SK-N-SH treated with all-trans-retinoic acid at 6 μM for 48 hours (cell line): ENCODE results near the gene RARRES1.

ENCODE experiments used
- ATAC-seq: fragments of 200-7000 bp; cut with Tn5 transposase; 3 replicates; pipeline ENCODE4 v1.9.1; 2020; ENCODE audit warnings: mild to moderate bottlenecking, moderate library complexity
- ARNTL ChIP-seq: fragments of 450-650 bp; formaldehyde crosslinking; IDR thresholded peaks from 2 replicates; pipeline ENCODE4 v1.5.0; 2020; ENCODE audit warnings: low read depth, mild to moderate bottlenecking, moderate library complexity, borderline replicate concordance
- BACH2 ChIP-seq: fragments of 250-450 bp; sonication (Bioruptor Pico); IDR thresholded peaks from 2 replicates; pipeline ENCODE4 v1.9.0; 2021; ENCODE audit warnings: mild to moderate bottlenecking, borderline replicate concordance
- CREB5 ChIP-seq: fragments of 250-450 bp; sonication (Bioruptor Pico); IDR thresholded peaks from 2 replicates; pipeline ENCODE4 v1.5.1; 2020; ENCODE audit warnings: low read depth, mild to moderate bottlenecking, moderate library complexity
- CSDC2 ChIP-seq: fragments of 250-450 bp; sonication (Bioruptor Pico); IDR thresholded peaks from 2 replicates; pipeline ENCODE4 v1.5.0; 2020; ENCODE audit warnings: mild to moderate bottlenecking, moderate library complexity
- CSRNP3 ChIP-seq: fragments of 250-450 bp; sonication (Bioruptor Pico); IDR thresholded peaks from 2 replicates; pipeline ENCODE4 v1.5.1; 2021; ENCODE audit warnings: mild to moderate bottlenecking, moderate library complexity
- ESRRG ChIP-seq: fragments of 250-450 bp; sonication (Bioruptor Pico); IDR thresholded peaks from 2 replicates; pipeline ENCODE4 v1.6.1; 2021; ENCODE audit warnings: mild to moderate bottlenecking
- GLIS3 ChIP-seq: fragments of 250-450 bp; sonication (Bioruptor Pico); IDR thresholded peaks from 2 replicates; pipeline ENCODE4 v1.5.0; 2020; ENCODE audit warnings: mild to moderate bottlenecking, moderate library complexity
- ISL1 ChIP-seq: fragments of 250-450 bp; sonication (Bioruptor Pico); IDR thresholded peaks from 2 replicates; pipeline ENCODE4 v2.1.2; 2022; ENCODE audit warnings: mild to moderate bottlenecking, moderate library complexity
- OSR1 ChIP-seq: fragments of 250-450 bp; sonication (Bioruptor Pico); IDR thresholded peaks from 2 replicates; pipeline ENCODE4 v1.8.0; 2022; ENCODE audit warnings: moderate library complexity, mild to moderate bottlenecking, inconsistent platforms
- POU6F1 ChIP-seq: fragments of 250-450 bp; sonication (Bioruptor Pico); IDR thresholded peaks from 2 replicates; pipeline ENCODE4 v1.8.0; 2021; ENCODE audit warnings: low read depth, mild to moderate bottlenecking, moderate library complexity, borderline replicate concordance
- PPARA ChIP-seq: fragments of 250-450 bp; sonication (Bioruptor Pico); IDR thresholded peaks from 2 replicates; pipeline ENCODE4 v1.5.0; 2020; ENCODE audit warnings: mild to moderate bottlenecking, borderline replicate concordance
- RARB ChIP-seq: fragments of 250-450 bp; sonication (Bioruptor Pico); IDR thresholded peaks from 2 replicates; pipeline ENCODE4 v1.8.0; 2021; ENCODE audit warnings: mild to moderate bottlenecking, moderate library complexity
- SNAI2 ChIP-seq: fragments of 250-450 bp; sonication (Bioruptor Pico); IDR thresholded peaks from 2 replicates; pipeline ENCODE4 v1.5.0; 2020; ENCODE audit warnings: mild to moderate bottlenecking, moderate library complexity
- TCF4 ChIP-seq: fragments of 250-450 bp; sonication (Bioruptor Pico); IDR thresholded peaks from 2 replicates; pipeline ENCODE4 v1.8.0; 2021; ENCODE audit warnings: mild to moderate bottlenecking, moderate library complexity, borderline replicate concordance
- TOX ChIP-seq: fragments of 250-450 bp; sonication (Bioruptor Pico); IDR thresholded peaks from 2 replicates; pipeline ENCODE4 v1.8.0; 2021; ENCODE audit warnings: mild to moderate bottlenecking, moderate library complexity, borderline replicate concordance
- TSHZ2 ChIP-seq: fragments of 250-450 bp; sonication (Bioruptor Pico); IDR thresholded peaks from 2 replicates; pipeline ENCODE4 v1.5.0; 2020; ENCODE audit warnings: mild to moderate bottlenecking, moderate library complexity
- ZC3H10 ChIP-seq: fragments of 250-450 bp; sonication (Bioruptor Pico); IDR thresholded peaks from 2 replicates; pipeline ENCODE4 v1.5.1; 2021; ENCODE audit warnings: mild to moderate bottlenecking, moderate library complexity
- ZFP3 ChIP-seq: fragments of 250-450 bp; sonication (Bioruptor Pico); IDR thresholded peaks from 2 replicates; pipeline ENCODE4 v1.5.0; 2020; ENCODE audit warnings: mild to moderate bottlenecking, moderate library complexity
- ZFP30 ChIP-seq: fragments of 450-650 bp; formaldehyde crosslinking; IDR thresholded peaks from 2 replicates; pipeline ENCODE4 v1.5.0; 2022; ENCODE audit warnings: mild to moderate bottlenecking, moderate library complexity
- ZNF70 ChIP-seq: fragments of 450-650 bp; formaldehyde crosslinking; IDR thresholded peaks from 2 replicates; pipeline ENCODE4 v1.5.0; 2020; ENCODE audit warnings: mild to moderate bottlenecking, moderate library complexity

The RARRES1 gene

GRCh38 chr3:158680861-158681260 is 51.4 kb downstream of the RARRES1 start:
- no peak for ATAC-seq

GRCh38 chr3:158679547-158680000 is 52.7 kb downstream of the RARRES1 start:
- TF ChIP-seq ISL1 (CRISPR knock-in tag), result 0 out of 2 replicates have a peak, but pooled peaks have one; percentile 20
- no peak for TF ChIP-seq PPARA (CRISPR knock-in tag)

More at GRCh38 chr3:158680861-158681260, 51.4 kb downstream of the RARRES1 start:
- TF ChIP-seq ARNTL (CRISPR knock-in tag) (no peak), BACH2 (CRISPR knock-in tag) (no peak), SNAI2 (CRISPR knock-in tag) (no peak), ZC3H10 (CRISPR knock-in tag) (no peak), OSR1 (CRISPR knock-in tag) (no peak), CSRNP3 (no peak), ZNF70 (CRISPR knock-in tag) (no peak), ZFP3 (CRISPR knock-in tag) (no peak), ISL1 (CRISPR knock-in tag) (no peak), ESRRG (CRISPR knock-in tag) (no peak), CSDC2 (CRISPR knock-in tag) (no peak), TSHZ2 (no peak), GLIS3 (CRISPR knock-in tag) (no peak)
- TF ChIP-seq, all 23 proteins: peak for 0

GRCh38 chr3:158678687-158679086 is 53.6 kb downstream of the RARRES1 start:
- TF ChIP-seq RARB (CRISPR knock-in tag) (no peak), ESRRG (CRISPR knock-in tag) (no peak), ISL1 (CRISPR knock-in tag) (no peak), ZC3H10 (CRISPR knock-in tag) (no peak), OSR1 (CRISPR knock-in tag) (no peak), CREB5 (CRISPR knock-in tag) (no peak), ZFP30 (CRISPR knock-in tag) (no peak), PPARA (CRISPR knock-in tag) (no peak), TOX (CRISPR knock-in tag) (no peak), ZFP3 (CRISPR knock-in tag) (no peak), CSRNP3 (no peak), ARNTL (CRISPR knock-in tag) (no peak), TCF4 (CRISPR knock-in tag) (no peak), TSHZ2 (no peak), POU6F1 (CRISPR knock-in tag) (no peak)

More at GRCh38 chr3:158679547-158680000, 52.7 kb downstream of the RARRES1 start:
- peak; percentile 76 for ATAC-seq

More at GRCh38 chr3:158678687-158679086, 53.6 kb downstream of the RARRES1 start:
- ATAC-seq, result no peak
